ELF-1 (cell line): ENCODE data around the gene USP46.

Source experiments
- DNase-seq: peaks from one replicate; pipeline ENCODE4 v3.0.0-alpha.2; 2016; ENCODE audit warnings: low read depth, low spot score

Gene USP46

GRCh38 chr4:52576326-52576725, 82.8 kb downstream of the USP46 start:
- no peak for DNase-seq

- DNase-seq: no peak
Observed at GRCh38 chr4:52575406-52575805, 83.7 kb downstream of the USP46 start.

GRCh38 chr4:52574036-52574435, 85.1 kb downstream of the USP46 start:
- DNase-seq: no peak

- no peak for DNase-seq
Observed at GRCh38 chr4:52573551-52573950, 85.5 kb downstream of the USP46 start.

GRCh38 chr4:52572936-52573485, 86.1 kb downstream of the USP46 start:
- no peak for DNase-seq

- no peak for DNase-seq
Observed at GRCh38 chr4:52568351-52568750, 90.8 kb downstream of the USP46 start.

GRCh38 chr4:52566136-52567031, 92.7 kb downstream of the USP46 start:
- no peak for DNase-seq

- DNase-seq: no peak
Observed at GRCh38 chr4:52560844-52561280, 98.2 kb downstream of the USP46 start.

GRCh38 chr4:52555356-52555716, 103.8 kb downstream of the USP46 start:
- DNase-seq: peak; percentile 68

- DNase-seq: no peak
Observed at GRCh38 chr4:52554612-52555355, 104.3 kb downstream of the USP46 start.

GRCh38 chr4:52552778-52553177, 106.3 kb downstream of the USP46 start:
- DNase-seq: no peak

- DNase-seq: no peak
Observed at GRCh38 chr4:52551487-52551886, 107.6 kb downstream of the USP46 start.

GRCh38 chr4:52550186-52550585, 108.9 kb downstream of the USP46 start:
- DNase-seq: no peak

- no peak for DNase-seq
Observed at GRCh38 chr4:52548818-52549570, 110.1 kb downstream of the USP46 start.

- DNase-seq: no peak
Observed at GRCh38 chr4:52546449-52546848, 112.7 kb downstream of the USP46 start.

- DNase-seq: peak; percentile 90
Observed at GRCh38 chr4:52545099-52546069, 113.7 kb downstream of the USP46 start.
